Caki2 (cell line): ENCODE results near the gene FGGY. TPM values are rescaled to one million over a fixed set of nuclear protein-coding genes. Genes with fewer than 3 reads are reported as not detected.

ENCODE experiments used
- DNase-seq: peaks from one replicate; pipeline ENCODE4 v3.0.0-alpha.2; 2015; ENCODE audit warnings: low read depth
- in situ Hi-C: cut with HindIII; loops from 2 replicates; pipeline ENCODE4 v1.10.0; 2016; ENCODE audit warnings: low sequenced_read_pairs, low pct_unique_long_range_greater_than_20kb, mixed read lengths
- total RNA-seq: library from RNA; depleted of rRNA; stranded (reverse); fragments of >200 nt; shearing (Covaris generic); gene quantifications from 2 replicates; pipeline ENCODE4 v1.2.3, GENCODE V29; 2014; ENCODE audit warnings: low replicate concordance

The FGGY gene
- total RNA-seq, 1 experiment from 2014 or later, result 26.2 TPM

DNA sequence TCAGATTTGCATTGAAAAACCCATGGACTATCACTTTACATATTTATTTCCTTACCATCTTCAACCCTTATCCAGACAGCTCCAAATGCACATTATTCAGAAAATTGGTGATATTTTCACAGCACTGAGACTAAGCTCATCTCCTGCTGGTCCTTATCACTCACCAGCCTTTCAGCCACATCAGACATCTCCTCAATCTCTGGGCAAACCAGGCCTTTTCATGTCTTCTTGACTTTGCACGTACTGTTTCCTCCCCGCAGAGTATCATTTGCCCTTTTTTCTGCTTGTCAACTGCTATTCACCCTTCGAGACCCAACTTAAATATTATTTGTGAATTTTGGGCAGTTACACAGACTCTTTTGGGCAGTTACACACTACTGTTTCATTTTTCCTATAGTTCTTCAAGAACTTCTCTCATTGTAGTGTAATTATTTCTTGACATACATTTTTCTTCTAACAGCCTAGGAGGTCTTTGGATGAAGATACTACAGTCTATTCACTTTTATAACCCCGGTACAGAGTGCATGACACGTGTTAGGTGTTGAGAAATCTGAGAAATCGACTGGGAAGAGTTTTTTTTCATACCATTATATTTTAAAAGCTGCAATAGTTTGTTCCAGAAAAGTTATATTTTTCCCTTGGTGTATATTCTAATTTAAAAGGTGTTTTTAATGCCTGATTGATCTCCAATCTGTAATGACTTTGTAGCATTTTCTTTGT is 98.0 kb downstream of the FGGY start:
- no peak for DNase-seq
- in situ Hi-C loops, result no loop called here

DNA sequence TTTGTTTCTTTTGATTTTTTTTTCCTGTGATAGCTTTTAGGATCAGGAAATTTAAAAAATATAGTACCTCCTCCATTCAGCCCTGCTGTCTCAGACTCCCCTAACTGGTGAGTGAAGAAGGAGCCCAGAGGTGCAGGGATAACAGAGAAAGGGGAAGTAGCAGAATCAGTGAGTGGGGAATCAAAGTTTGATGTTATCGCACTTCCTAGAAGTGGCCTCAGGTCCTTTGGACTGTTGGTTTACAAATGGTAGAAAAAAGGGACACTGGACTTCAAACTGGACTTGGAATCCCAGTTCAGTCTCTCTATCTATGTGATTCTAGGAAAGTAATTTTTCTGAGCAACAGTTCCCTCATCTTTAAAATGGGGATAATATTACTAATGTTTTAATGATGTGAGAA is 99.5 kb downstream of the FGGY start:
- in situ Hi-C loops, result no loop called here
- no peak for DNase-seq

DNA sequence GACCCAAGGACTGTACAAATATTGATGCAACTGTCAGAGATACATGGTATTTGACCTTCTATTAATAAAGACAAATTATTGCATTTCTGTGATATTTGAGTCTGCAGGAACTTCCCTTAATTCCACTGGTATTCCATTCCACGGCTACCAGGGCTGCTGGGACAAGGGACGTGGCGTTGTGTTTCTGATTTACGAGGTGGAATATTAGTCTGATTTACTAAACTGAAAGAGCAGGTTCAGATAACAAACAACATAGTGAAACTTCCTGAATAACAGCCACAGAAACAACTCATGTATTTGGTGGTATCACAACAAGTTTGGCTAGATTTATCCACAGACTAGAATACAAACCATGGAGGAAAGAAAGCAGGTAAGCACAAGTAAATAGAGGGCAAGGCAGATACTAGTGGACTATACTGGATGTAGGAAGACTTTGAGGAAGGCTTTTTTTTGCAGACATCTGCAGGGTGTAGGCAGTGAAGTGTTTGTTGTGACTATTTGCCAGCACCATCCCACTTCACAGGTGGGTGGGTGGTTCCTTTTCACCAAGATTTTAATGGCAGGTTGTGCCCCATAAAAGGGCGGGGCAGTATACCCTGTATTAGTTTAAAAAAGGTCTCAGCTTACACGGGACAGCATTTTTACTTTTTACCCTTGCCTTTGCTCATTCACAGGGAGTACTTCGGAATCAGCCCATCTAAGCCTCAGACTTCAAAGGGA is 100.4 kb downstream of the FGGY start:
- no peak for DNase-seq
- in situ Hi-C loops, result no loop called here

DNA sequence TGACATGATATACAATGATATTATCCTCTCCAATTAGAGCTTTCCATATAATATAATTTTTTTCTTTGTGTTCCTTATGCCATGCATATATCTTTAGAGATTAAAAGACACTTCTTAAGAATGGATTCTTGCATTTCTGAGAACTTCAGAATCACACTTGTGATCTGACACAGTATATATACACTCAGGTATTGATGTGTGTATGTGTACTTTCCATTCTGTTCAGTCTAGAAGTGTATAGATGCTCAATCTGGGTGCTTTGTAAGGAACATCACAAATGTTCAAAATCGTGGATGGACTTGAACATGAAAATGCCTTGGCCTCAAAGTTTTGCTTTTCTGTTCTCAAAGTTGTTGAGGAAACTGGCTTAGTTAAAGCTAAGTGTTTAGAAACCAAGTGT is 102.7 kb downstream of the FGGY start:
- no peak for DNase-seq
- in situ Hi-C loops, result no loop called here

DNA sequence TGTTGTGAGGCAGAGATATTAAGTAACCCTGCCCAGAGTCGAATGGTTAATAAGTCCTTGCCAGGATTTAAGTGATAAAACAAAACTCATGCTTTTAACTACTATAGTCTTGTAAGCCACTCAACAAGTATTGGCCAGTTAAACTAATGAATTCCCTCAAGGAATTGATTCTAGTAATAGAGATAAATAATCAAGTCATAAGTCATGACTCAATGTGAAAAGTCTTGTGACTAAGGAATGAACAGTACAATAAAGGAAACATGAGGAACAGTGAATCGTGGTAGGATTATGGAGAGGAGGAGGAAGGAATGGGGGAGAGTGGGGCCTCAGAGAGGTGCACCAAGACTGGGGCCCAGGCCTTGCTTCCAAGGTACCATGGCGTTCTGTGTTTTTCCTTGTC is 104.7 kb downstream of the FGGY start:
- in situ Hi-C loops, result no loop called here
- DNase-seq, result no peak

DNA sequence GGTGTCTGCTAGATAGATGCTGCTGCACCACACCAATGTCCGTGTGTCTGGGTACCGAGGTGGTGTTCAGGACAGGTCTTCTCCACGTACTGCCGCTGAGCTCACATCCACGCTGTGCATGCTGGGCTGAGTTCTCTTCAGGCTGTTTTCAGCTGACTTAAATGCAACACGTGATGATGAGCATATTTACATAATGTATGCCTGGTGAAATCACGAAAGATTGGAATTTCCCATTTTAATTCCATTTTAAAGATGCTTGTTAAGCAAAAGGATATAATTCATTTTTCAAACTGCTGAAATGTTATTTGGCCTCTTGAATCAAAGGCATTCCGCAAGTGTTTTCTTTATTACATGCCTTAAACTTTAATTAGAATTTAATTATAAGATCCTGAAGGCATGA is 107.9 kb downstream of the FGGY start:
- in situ Hi-C loops, result no loop called here
- DNase-seq, result no peak

DNA sequence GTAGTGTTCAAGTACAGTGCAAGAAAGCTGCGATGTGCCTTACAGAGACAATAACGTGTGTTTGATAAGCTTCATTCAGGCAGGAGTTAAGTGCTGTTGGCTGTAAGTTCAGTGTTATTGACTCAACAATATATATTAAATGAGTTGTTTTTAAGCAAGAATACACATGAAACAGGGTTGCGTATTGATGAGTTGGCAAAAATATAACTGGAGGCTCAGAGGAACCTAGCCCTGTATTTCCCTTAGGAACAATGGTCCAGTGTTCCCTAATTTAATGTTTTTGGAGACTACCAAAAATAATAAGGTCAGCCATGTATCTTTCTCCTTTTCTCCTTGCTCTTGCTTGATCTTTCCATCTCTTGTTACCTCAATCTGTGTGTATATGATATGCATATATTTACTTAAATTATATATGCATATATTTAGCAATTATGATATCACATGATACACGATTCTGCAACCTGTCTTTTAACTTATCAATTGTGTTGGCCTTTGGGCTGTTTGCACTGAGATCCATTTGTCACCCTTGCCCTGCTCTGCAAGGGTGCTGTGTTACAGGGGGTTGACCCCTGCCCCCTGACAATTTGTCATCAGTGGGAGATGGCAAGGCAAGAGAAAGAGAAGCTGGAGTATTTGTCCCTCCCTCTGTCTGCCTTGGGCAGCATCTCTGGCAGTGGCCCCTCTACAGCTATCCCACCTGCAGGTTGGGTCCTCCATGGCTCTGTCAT is 109.7 kb downstream of the FGGY start:
- in situ Hi-C loops, result no loop called here
- DNase-seq, result no peak

DNA sequence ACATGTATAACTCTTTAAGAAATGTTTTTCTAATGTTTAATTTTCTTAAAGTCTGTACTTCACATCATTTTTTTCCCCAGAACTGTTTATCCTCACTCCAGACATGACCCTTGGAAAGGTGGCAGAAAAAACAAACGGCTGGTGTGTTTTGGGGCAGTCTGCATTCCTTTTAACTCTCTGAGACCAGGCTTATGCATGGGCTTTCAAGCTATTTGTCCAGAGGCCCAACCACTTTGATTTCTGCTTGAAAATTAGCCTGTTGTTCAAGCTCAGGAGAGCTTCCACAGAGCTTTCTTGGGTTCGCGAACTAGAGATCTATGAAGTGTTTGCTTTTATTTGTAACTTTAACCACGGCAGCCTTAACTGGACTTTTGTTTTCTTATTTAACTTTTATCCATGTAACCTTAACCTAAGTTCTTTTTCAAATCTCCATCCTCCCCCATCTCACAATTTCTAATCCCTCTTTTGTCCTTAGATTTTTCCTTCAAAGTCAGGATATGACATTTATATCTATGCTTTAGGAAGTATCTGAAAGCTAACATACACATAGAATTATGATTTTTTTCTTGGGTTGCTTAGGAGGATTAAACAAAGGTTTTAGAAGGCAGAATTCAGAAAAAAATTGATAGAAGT is 111.8 kb downstream of the FGGY start:
- in situ Hi-C loops, result no loop called here
- DNase-seq, result no peak

DNA sequence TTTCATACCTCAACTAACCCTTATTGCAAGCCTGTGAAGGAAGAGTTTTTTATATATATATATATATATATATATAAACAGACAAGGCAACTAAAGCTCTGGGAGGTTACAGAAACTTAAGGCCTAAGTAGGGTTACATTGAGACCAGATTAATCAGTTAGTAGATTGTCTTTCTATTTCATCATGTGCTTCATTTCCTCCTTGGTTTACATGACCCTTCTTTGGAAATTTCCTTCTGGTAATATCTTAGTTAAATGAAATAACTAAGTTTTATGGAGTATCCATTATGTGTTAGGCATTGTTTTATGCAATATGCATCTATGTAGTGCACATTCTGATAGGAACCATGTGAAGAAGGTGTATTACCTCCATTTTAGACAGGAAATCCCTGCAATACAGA is 112.7 kb downstream of the FGGY start:
- in situ Hi-C loops, result no loop called here
- no peak for DNase-seq

DNA sequence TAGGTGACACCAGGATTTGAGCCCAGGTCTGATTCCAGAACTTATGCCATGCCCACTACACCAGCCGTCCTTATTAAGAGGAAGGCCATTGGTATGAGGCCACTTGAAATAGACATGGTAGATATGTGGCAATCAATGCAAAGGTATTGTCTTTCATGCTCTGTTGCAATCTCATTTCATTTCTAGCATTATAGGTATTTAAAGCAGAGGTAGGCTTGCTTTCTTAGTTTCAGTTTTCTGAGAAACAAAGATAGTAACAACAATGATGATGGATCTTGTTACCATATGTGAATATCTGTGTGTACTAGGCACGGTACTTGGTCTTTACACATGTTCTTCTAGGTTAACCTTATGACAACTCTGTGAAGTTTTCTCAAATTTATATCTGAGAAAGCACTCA is 113.1 kb downstream of the FGGY start:
- in situ Hi-C loops, result no loop called here
- DNase-seq, result no peak

DNA sequence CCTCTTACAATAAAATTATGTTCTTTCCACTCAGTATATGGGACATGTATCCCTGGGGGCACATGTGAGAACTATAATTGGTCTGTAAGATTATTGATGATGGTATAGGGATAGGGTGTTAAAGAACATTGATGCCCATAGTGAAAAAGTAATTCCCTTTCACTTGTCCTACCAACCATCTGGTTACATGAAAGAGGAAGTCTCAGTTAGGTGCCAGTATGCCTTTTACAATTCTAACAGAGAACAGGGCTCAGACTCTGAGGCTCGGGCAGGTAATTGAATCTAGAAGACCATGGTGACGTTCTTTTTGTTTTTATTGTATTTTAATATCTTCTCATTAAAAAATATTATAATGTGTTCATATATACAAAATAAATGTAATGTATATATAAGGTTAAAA is 113.6 kb downstream of the FGGY start:
- no peak for DNase-seq
- in situ Hi-C loops, result no loop called here

DNA sequence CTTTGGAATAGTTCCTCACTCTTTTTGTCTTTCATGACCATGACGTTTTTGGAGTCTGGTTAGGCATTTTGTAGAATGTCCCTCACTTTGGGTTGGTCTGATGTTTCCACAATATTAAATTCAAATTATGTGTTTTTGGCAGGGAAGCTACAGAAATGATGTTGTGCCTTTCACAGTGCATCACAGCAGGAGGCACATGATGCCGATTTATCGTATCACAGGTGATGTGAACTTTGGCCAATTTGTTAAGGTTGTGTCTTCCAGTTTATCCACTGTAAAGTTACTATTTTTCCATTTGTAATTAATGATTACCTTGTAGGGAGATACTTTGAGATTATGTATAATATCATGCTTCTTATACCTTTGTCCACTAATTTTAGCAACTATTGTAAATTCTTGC is 114.3 kb downstream of the FGGY start:
- DNase-seq, result no peak
- in situ Hi-C loops, result no loop called here

DNA sequence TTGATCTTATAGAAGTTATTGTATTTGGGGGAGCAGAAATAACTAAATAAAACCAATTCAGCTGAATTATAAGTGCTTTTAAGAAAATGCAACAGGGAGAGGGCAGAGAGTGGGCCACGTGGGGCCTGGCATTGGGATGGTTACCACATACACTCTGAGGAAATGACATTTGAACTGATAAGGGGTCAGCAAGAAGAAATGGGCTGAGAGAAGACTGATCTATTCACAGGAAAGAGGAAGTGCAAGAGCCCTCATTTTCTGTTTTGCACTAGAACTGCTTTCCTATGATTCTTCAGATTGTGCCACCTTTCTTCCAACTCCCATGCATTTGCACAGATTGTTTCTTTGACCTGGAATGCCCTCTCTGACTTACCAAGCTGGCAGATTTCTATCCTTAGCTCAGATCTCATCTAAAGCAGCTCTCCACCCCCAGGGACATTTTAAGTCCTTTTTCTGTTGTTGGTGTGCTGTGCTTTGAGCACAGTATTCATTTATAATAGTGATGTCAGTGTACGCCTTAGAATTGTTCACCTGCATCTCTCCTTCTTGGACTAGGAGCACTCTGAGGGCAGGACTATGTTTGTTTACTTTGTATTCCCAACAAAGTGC is 115.9 kb downstream of the FGGY start:
- in situ Hi-C loops, result no loop called here

DNA sequence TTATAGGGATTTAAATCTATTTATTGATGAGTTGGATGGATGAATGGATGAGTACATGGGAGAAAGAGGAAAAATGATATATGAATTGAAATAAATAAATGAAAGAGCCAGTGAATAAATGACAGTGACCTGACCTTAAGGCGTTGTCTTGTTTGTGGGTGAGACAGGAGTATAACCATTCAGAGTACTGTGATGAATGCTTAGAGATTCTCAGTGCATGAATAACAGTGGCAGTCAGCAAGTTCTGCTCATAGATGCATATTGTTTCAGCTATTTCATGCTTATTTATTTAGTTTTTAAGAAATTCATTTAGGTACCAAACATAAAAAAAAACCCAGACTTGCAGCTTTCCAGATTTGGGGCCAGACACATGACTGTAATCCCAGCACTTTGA is 116.4 kb downstream of the FGGY start:
- in situ Hi-C loops, result no loop called here
- DNase-seq, result no peak

More for the DNA sequence above, 115.9 kb downstream of the FGGY start:
- no peak for DNase-seq

DNA sequence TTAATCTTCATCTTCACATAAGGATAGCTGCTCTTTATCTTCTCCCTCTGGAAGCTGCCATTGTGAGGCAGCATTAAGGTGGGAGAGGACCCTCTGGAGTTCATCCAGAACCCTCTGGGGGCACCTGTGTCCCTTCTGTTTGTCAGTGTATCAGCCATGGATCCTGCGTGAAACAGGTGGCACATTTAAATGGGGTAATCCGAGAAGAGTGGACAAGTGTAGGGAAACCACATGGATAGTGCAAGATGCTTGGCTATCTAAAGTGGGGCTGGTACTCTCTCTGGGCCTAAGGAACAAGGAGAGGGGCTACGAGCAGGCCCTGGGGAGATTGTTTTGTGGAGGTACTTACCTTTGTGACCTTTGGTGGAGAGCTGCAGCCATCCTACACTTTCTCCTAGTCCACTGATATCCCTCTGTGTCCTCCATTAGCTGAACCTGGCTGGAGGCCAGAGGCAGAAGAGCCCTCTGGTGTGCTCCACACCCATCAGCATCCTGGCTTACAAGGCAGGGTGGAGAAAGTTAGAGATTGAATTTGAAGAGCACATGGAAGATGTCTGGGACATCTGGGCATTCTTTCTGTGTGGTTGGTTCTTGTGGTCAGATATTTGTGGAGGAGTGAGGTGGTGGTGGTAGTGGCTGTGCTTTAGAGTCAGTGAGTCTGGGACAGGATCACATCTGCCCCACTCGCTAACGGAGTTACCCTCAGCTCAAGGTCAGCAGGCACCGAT is 117.7 kb downstream of the FGGY start:
- in situ Hi-C loops, result no loop called here

DNA sequence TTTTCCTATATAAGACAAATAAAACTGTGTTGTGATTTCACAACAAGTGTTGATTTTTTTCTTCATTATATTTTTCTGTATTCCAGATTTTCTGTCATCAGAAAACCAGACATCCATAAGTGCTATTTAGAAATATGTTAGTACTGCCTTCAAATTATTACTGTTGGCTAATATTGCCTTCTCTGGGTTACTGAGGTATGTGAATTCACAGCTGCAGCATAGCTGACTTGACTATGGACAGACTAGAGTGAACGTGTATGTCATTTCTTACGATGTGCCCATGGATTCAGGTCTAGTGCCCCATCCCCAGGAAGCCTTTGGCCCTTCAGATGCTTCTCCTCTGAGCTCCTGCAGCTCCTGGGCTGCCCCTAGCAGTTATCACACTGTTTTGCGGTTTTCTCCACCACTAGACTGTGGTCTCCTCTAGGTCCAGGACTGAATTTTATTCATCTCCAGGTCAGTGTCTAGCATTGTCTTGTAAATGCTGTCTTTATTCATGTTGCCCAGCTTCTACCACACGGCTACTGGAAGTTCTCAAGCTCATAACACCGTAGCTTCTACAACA is 118.5 kb downstream of the FGGY start:
- in situ Hi-C loops, result no loop called here
- DNase-seq, result no peak

More for the DNA sequence above, 117.7 kb downstream of the FGGY start:
- DNase-seq, result no peak

DNA sequence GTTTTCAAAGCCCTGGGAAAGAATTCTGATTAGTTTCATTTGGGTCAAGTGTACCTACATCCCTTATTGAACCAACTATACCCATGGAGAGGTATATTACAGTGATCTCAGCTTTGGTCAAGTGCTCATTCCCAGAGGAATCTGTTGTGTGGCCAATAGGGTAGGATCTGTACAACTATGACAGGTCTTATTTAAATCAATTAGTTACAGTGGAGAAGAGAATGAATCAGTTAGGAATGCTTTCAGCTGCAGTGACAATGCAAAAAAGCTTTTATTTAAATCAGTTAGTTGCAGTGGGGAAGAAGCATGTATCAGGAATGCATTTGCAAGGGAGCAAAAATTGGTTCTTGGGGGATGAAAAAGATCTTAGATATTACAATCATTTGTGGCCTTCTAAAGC is 119.0 kb downstream of the FGGY start:
- DNase-seq, result peak; percentile 15
- in situ Hi-C loops, result no loop called here

DNA sequence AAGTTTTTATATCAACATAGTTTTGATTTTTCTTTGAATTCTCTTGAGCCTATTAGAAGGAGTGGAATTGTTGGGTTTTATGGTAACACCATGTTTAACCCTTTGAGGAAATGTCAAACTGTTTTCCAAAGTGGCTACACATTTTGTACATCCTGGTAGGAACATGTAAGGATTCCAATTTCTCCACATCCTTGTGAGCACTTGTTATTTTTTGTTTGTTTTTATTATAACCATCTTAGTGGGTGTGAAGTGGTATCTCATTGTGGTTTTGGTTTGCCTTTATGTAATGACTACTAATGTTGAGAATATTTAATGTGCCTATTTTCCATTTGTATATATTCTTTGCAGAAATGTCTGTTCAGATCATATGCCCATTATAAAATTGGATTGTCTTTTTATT is 120.5 kb downstream of the FGGY start:
- in situ Hi-C loops, result no loop called here
- DNase-seq, result no peak
